ENCODE results near the gene KRTCAP2.

DNA sequence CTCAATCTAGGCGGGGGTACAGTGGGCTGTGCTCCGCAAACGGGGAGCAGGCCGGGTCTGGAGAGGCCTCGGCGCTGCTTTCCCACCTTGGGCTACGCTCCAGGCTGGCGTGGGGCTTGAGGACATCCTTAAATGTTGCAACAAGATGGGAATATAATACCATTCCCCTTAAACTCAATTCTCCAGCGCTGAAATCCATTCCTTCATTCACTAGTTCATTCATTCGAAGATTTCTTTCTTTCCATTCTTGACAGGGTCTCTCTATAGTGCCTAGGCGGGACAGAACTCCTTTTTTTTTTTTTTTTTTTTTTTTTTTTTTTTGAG, 32.5 kb downstream of the KRTCAP2 start:
- no peak for TF ChIP-seq EZH2 (IDR thresholded peaks at IDR 0.05; ENCODE audit: low read depth)
- TF ChIP-seq, protein P1, sequence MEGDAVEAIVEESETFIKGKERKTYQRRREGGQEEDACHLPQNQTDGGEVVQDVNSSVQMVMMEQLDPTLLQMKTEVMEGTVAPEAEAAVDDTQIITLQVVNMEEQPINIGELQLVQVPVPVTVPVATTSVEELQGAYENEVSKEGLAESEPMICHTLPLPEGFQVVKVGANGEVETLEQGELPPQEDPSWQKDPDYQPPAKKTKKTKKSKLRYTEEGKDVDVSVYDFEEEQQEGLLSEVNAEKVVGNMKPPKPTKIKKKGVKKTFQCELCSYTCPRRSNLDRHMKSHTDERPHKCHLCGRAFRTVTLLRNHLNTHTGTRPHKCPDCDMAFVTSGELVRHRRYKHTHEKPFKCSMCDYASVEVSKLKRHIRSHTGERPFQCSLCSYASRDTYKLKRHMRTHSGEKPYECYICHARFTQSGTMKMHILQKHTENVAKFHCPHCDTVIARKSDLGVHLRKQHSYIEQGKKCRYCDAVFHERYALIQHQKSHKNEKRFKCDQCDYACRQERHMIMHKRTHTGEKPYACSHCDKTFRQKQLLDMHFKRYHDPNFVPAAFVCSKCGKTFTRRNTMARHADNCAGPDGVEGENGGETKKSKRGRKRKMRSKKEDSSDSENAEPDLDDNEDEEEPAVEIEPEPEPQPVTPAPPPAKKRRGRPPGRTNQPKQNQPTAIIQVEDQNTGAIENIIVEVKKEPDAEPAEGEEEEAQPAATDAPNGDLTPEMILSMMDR (conservative IDR thresholded peaks at IDR 0.05) = no peak

Data from PC-9 (cell line).